GM04504 (cell line): ENCODE results near the gene NAGLU.
A peak's percentile ranks its signal among the peaks of the same experiment; 100 is the strongest.

Source experiments
- DNase-seq: peaks from one replicate; pipeline ENCODE4 v3.0.0-alpha.2; 2012; ENCODE audit warnings: low read depth

NAGLU gene

GRCh38 chr17:42536048-42536371, at the start of gene NAGLU:
NAGLU (plus strand) TSS chr17:42536241; CDS start chr17:42536273, 32 bp downstream.
- peak; percentile 74 for DNase-seq

GRCh38 chr17:42488032-42488431, 48.0 kb upstream of the NAGLU start:
- no peak for DNase-seq

GRCh38 chr17:42493319-42493718, 42.7 kb upstream of the NAGLU start:
- no peak for DNase-seq

GRCh38 chr17:42494673-42495072, 41.4 kb upstream of the NAGLU start:
- DNase-seq = no peak

- DNase-seq = no peak
Measured at GRCh38 chr17:42498828-42499227, 37.2 kb upstream of the NAGLU start.

GRCh38 chr17:42502091-42502490, 34.0 kb upstream of the NAGLU start:
- DNase-seq = no peak

- no peak for DNase-seq
Measured at GRCh38 chr17:42502926-42503325, 33.1 kb upstream of the NAGLU start.

GRCh38 chr17:42507671-42508070, 28.4 kb upstream of the NAGLU start:
- DNase-seq = no peak

GRCh38 chr17:42508426-42509165, 27.4 kb upstream of the NAGLU start:
- no peak for DNase-seq

GRCh38 chr17:42509409-42509808, 26.6 kb upstream of the NAGLU start:
- DNase-seq = no peak

GRCh38 chr17:42509841-42510240, 26.2 kb upstream of the NAGLU start:
- DNase-seq = no peak

GRCh38 chr17:42512246-42512645, 23.8 kb upstream of the NAGLU start:
- DNase-seq = no peak

- DNase-seq = no peak
Measured at GRCh38 chr17:42512733-42513251, 23.2 kb upstream of the NAGLU start.

GRCh38 chr17:42513686-42514085, 22.4 kb upstream of the NAGLU start:
- DNase-seq = no peak

- DNase-seq = no peak
Measured at GRCh38 chr17:42514279-42514678, 21.8 kb upstream of the NAGLU start.

- DNase-seq = no peak
Measured at GRCh38 chr17:42514867-42515266, 21.2 kb upstream of the NAGLU start.

GRCh38 chr17:42517516-42517915, 18.5 kb upstream of the NAGLU start:
- DNase-seq = peak; percentile 89

GRCh38 chr17:42518046-42518754, 17.8 kb upstream of the NAGLU start:
- peak; percentile 96 for DNase-seq

GRCh38 chr17:42518755-42519545, 17.1 kb upstream of the NAGLU start:
- DNase-seq = no peak

GRCh38 chr17:42519546-42520491, 16.2 kb upstream of the NAGLU start:
- peak; percentile 99 for DNase-seq

- no peak for DNase-seq
Measured at GRCh38 chr17:42520540-42520951, 15.5 kb upstream of the NAGLU start.

GRCh38 chr17:42521036-42521435, 15.0 kb upstream of the NAGLU start:
- DNase-seq = no peak
